ENCODE measurements around the gene SLC30A9.

SLC30A9 gene

GRCh38 chr4:42112846-42113245, 122.5 kb downstream of the SLC30A9 start:
- no peak for TF ChIP-seq EZH2phosphoT487 (conservative IDR thresholded peaks at IDR 0.05; ENCODE audit: low read length)
- TF ChIP-seq, protein P1, sequence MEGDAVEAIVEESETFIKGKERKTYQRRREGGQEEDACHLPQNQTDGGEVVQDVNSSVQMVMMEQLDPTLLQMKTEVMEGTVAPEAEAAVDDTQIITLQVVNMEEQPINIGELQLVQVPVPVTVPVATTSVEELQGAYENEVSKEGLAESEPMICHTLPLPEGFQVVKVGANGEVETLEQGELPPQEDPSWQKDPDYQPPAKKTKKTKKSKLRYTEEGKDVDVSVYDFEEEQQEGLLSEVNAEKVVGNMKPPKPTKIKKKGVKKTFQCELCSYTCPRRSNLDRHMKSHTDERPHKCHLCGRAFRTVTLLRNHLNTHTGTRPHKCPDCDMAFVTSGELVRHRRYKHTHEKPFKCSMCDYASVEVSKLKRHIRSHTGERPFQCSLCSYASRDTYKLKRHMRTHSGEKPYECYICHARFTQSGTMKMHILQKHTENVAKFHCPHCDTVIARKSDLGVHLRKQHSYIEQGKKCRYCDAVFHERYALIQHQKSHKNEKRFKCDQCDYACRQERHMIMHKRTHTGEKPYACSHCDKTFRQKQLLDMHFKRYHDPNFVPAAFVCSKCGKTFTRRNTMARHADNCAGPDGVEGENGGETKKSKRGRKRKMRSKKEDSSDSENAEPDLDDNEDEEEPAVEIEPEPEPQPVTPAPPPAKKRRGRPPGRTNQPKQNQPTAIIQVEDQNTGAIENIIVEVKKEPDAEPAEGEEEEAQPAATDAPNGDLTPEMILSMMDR (IDR thresholded peaks at IDR 0.05; ENCODE audit: insufficient read depth, low read length, poor library complexity, severe bottlenecking): no peak
- Histone ChIP-seq H4K20me1 (ENCODE audit: low read depth, low read length) (no peaks in the 10 kb centered on the region), H3K27ac (ENCODE audit: low read depth, low read length) (no peak overlapping the region), H3K79me2 (ENCODE audit: insufficient read depth, low read length) (no peaks in the 10 kb centered on the region), H3K9ac (ENCODE audit: low read length) (no peak overlapping the region), H3K4me2 (ENCODE audit: low read depth, low read length, poor library complexity, severe bottlenecking) (no peak overlapping the region), H3F3A (ENCODE audit: insufficient read depth) (no peaks in the 10 kb centered on the region), H3K27me3 (ENCODE audit: low read length) (no peaks in the 10 kb centered on the region), H3K9me3 (ENCODE audit: insufficient read depth, low read length) (no peaks in the 10 kb centered on the region), H3K9me2 (replicated peaks; ENCODE audit: insufficient read depth, low read length) (no peaks in the 10 kb centered on the region), H2AFZ (ENCODE audit: low read depth, low read length, severe bottlenecking) (no peak overlapping the region), H3K4me3 (ENCODE audit: insufficient read depth, low read length, poor library complexity, severe bottlenecking) (no peak overlapping the region), H3K36me3 (ENCODE audit: low read length) (peaks cover 28% of the 10 kb centered on the region)

DNA sequence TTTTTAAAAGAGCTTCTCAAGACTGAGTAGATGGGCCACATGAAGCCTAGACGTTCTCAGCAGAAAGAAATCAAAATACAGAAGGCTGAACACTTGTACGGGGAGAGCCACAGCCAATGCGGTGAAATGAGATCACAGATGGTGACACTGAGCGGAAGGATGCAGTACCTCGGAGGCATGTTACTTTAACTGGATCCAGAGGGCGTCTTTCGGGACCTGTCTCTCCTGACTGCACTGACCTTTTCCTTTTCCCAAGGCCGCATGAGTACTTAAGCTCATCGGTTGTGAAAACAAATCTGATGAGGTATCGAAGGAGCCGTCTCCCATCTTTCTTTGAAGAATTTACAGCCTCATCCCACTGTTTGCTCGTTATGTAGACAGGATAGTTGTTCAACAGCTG, 129.6 kb downstream of the SLC30A9 start:
- H3K4me2 ChIP-seq (ENCODE audit: low read depth, low read length, poor library complexity, severe bottlenecking): no peak overlapping the region
- TF ChIP-seq EZH2phosphoT487 (conservative IDR thresholded peaks at IDR 0.05; ENCODE audit: low read length): no peak
- TF ChIP-seq, protein P1 (IDR thresholded peaks at IDR 0.05; ENCODE audit: insufficient read depth, low read length, poor library complexity, severe bottlenecking): no peak
- no peak overlapping the region for H2AFZ ChIP-seq (ENCODE audit: low read depth, low read length, severe bottlenecking)
- peaks cover under 1% of the 10 kb centered on the region; the same call in 1 of the 2 replicates for H3K79me2 ChIP-seq (ENCODE audit: insufficient read depth, low read length)
- H3F3A ChIP-seq (ENCODE audit: insufficient read depth): no peaks in the 10 kb centered on the region
- no peaks in the 10 kb centered on the region for H3K9me2 ChIP-seq (replicated peaks; ENCODE audit: insufficient read depth, low read length)
- H3K27ac ChIP-seq (ENCODE audit: low read depth, low read length): no peak overlapping the region
- H4K20me1 ChIP-seq (ENCODE audit: low read depth, low read length): no peaks in the 10 kb centered on the region
- H3K9ac ChIP-seq (ENCODE audit: low read length): no peak overlapping the region
- H3K27me3 ChIP-seq (ENCODE audit: low read length): no peaks in the 10 kb centered on the region
- no peaks in the 10 kb centered on the region for H3K9me3 ChIP-seq (ENCODE audit: insufficient read depth, low read length)
- H3K4me3 ChIP-seq (ENCODE audit: insufficient read depth, low read length, poor library complexity, severe bottlenecking): no peak overlapping the region
- H3K36me3 ChIP-seq (ENCODE audit: low read length): peaks cover 35% of the 10 kb centered on the region

DNA sequence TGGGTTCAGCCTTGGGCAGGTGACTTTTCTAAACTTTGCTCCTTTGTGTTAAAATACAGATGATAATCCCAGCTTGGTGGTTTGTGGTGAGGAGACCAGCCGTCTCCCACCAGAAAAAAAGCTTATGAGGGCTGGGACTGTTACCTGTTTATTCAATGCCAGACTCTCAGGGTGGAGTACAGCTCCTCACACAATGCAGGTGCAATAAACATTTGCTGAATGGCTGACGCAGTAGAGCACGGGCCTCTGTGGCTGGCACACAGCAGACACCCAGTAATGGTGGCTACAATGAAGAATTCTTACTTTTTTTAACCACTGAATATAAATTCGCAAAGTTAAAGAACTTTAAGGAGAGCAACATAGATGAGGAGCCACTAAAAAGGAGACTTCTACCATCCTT, 131.9 kb downstream of the SLC30A9 start:
- H3K4me2 ChIP-seq (ENCODE audit: low read depth, low read length, poor library complexity, severe bottlenecking): no peak overlapping the region
- no peak overlapping the region for H2AFZ ChIP-seq (ENCODE audit: low read depth, low read length, severe bottlenecking)

More for the DNA sequence above, 131.9 kb downstream of the SLC30A9 start:
- no peak overlapping the region for H3K4me3 ChIP-seq (ENCODE audit: insufficient read depth, low read length, poor library complexity, severe bottlenecking)
- H3K79me2 ChIP-seq (ENCODE audit: insufficient read depth, low read length): peaks cover 24% of the 10 kb centered on the region
- no peaks in the 10 kb centered on the region for H3K9me3 ChIP-seq (ENCODE audit: insufficient read depth, low read length)
- H4K20me1 ChIP-seq (ENCODE audit: low read depth, low read length): peaks cover 10% of the 10 kb centered on the region; the same call in 1 of the 2 replicates
- TF ChIP-seq EZH2phosphoT487 (conservative IDR thresholded peaks at IDR 0.05; ENCODE audit: low read length): no peak
- TF ChIP-seq, protein P1 (IDR thresholded peaks at IDR 0.05; ENCODE audit: insufficient read depth, low read length, poor library complexity, severe bottlenecking): no peak
- peaks cover 28% of the 10 kb centered on the region for H3K36me3 ChIP-seq (ENCODE audit: low read length)
- H3K27ac ChIP-seq (ENCODE audit: low read depth, low read length): no peak overlapping the region
- H3K9ac ChIP-seq (ENCODE audit: low read length): no peak overlapping the region
- no peaks in the 10 kb centered on the region for H3K27me3 ChIP-seq (ENCODE audit: low read length)
- no peaks in the 10 kb centered on the region for H3K9me2 ChIP-seq (replicated peaks; ENCODE audit: insufficient read depth, low read length)
- H3F3A ChIP-seq (ENCODE audit: insufficient read depth): no peaks in the 10 kb centered on the region

Data from SU-DHL-6 (cell line).